Dedifferentiated amniotic fluid mesenchymal stem cell (primary cell): Measurements from ENCODE around the gene KANK4.
"Not testable (repeated sequence)": the region's sequence is repeated elsewhere in the genome, so short reads cannot be mapped to it uniquely, and the experiment has no call there.

Source experiments
- DNase-seq: peaks from one replicate; pipeline ENCODE4 v3.0.0-alpha.2; 2016; ENCODE audit errors: extremely low spot score

The KANK4 gene

DNA sequence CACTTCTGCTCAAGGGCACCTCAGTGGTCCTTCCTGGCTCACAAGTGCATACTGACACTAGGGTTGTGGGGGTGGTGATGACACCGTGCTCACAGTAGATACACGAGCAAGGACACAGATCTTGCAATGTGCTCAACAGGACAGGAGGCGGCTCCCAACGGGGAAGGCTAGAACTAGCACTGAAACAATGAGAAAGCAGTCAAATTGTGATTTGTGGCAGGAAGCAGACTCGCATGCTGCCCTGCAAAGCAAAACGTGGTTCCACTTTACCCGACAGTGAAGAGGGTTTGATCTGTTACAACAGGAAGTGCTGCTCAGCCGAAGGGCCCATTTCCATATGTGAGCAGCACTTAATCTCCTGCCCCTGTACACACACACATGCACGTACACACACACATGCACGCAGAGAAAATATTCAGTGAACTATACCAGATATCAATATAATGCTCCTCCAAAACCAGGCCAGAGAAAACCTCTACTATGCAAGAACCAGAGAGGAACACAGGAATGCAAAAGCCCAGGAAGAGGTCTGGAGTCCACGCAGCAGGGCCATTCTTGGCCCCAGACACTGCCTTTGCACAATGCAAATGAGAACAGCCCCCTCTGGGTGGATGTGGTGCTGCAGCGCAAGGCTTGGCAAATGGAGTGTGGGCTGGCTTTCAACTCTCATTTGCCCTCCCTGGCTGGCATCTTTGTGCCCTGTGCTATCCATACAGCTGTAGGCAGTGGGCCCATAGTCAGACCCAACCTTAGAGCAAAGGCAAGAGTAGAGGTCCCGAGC is 47.1 kb downstream of the KANK4 start:
- no peak for DNase-seq

DNA sequence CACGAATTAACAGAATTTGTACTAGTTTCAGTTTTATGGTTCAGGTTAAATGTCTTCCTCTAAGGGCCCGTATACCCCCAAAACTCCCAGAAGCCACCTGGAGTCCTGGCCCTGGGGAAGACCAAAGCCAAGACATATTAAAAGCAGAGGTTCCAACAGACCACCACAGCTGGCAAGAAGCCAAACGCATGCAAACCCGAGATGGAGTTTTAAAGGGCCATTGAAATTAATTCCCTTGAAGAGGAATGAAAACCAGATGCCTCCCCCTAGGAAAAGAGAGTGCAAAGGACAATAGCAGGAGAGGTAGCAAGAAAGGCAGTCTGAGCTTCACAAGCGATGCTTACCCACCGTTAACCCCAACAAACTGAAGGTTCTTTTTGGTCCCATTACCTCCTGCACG is 48.1 kb downstream of the KANK4 start:
- DNase-seq = no peak

DNA sequence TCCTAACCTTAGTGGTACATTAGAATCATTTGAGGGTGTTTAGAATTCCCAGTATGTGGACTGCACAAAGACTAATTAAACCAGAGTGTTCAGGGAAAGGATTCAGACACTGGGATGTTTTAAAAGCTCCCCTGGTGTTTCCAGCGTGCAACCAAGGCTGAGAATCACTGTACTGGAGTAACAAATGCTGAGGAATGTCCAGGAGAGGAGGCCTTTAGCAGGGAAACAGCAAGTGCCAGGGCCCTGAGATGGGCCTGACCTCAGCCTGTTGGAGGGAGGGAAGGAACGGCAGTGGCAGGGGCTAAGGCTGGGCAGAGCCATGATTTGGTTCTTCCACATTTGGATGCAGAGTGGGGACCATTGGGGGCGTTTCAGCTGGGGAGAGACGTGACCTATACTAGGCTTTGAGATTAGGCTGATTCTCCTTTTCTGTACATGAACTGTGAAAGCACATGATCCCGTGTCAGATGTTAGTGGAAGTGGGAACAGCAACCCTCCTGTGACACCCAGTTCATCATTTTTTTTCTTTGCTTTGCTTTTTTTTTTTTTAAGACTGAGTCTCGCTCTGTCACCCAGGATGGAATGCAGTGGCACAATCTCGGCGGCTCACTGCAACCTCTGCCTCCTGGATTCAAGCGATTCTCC is 49.3 kb downstream of the KANK4 start:
- no peak for DNase-seq

DNA sequence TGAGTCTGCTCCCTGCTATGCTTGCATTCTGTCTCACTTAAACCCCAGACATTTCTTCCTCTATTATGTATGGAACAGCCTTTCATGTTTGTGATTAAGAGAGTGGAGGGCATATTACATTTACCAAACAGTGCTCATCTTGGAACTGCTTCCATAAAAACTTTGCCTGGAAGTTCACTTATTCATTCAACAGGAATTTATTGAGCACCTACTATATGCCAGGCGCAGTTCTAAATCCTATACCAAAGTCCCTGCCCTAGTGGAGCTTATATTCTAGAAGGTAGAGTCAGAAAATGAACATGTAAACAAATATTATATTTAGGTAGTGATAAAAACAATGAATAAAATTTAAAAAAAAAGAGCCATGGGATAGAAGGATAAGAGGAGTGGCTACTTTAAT is 49.8 kb downstream of the KANK4 start:
- DNase-seq = no peak

DNA sequence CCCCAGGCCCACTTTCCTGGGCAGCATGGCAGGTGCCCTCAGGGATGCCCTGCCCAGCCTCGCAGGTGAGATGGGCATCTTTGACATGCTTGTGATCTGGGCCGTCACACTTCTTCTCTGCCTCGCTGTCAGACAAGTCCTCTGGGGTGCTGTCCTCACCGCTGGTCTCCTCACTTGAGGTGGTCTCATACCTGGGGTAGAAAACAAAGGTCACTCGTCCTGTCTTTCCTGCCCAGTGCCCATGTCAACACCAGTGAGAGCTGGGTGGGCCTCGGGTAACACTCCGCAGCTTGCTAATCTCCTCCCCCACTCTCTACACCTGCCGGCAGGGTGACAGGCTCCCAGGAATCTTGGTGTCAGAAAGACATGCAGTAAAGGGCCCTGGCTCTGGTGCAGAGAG is 50.9 kb downstream of the KANK4 start:
- DNase-seq = no peak

DNA sequence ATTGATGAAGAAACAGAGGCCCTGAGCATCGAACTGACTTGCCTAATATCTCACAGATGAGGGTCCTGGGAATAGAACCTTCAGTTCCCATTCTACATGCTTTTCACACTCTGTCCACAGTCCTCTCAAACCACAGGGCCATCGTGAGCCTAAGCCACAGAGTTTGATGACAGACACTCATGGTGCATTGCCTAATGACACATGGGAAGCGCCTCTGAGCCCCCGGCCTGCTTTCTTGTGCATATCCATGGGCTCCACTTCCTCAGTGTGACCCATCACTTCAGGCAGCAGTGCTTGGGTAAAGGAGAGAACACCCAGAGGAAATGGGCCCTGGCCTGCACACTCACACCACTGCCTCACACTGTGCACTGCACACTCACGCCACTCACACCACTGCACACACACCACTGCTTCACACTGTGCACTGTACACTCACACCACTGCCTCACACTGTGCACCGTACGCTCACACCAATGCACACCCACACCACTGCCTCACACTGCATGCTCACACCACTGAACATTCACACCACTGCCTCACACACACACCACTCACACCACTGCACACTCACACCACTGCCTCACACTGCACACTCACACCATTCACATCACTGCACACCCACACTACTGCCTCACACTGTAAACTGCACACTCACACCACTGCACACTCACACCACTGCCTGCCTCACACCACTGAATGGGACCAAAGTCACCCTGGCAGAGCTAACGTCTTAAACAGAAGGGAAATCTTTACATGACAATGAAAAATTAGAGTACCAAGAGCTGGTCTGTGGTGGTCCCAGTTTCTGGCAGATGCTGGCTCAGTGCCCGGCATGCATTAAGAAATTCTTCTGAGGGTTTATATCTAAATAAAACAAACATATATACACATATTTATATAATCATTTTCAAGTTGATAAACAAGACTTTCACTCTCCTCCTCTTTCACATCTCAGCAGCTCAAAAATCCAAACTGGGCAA is 53.0 kb downstream of the KANK4 start:
- no peak for DNase-seq

DNA sequence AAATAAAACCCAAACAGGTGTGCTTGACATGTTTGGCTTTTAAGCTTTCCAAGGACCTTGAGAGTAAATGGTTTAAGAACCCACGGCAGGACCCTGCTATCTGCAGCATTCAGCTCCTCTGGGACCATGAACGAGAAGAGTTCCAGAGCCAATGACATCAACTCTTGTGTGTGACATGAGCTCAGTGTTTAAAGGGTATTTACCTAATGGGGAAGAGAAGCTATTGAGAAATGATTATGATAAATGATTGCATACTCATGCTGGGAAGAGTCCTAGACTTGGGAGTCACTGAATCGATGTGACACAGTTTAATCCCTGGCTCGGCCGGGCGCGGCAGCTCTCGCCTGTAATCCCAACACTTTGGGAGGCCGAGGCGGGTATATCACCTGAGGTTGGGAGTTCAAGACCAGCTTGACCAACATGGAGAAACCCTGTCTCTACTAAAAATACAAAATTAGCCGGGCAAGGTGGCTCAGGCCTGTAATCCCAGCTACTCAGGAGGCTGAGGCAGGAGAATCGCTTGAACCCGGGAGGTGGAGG is 55.4 kb downstream of the KANK4 start:
- DNase-seq = no peak

DNA sequence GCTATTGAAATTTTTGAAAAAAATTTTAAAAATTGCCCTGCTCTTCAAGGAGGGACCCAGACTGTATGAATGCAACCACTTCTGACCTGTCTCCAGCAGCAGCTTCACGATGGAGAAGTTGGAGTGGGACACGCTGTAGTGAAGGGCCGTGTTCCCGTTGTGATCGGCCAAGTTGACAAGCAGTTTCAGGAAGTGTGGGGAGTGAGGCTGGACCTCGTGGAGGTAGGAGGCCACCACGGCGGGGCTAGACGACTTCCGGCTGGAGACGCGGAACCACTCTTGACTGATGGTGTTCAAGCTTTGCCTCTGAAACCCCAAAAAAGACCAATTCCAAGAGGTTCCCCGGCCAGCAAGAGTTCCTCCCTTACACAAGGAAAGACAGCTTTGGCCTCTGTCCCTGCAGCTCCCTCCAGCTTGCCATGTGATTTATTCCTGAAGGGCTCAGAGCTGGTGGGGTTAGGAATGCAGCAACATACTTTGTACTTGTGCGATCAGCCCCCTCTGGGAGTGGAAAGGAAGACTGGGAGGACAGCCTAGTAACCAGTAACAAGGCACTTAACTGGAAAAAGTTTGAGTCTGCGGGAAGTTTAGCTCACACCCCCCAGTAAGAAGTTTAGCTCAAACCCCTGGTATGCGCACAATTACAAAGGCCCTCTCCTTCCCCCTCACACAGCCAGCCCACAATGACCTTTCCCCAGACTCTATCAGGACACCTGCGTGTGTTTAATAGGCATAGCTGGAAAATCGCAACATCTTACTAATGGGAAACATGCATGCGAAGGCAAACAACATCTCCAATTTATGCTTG is 56.0 kb downstream of the KANK4 start:
- DNase-seq = no peak

DNA sequence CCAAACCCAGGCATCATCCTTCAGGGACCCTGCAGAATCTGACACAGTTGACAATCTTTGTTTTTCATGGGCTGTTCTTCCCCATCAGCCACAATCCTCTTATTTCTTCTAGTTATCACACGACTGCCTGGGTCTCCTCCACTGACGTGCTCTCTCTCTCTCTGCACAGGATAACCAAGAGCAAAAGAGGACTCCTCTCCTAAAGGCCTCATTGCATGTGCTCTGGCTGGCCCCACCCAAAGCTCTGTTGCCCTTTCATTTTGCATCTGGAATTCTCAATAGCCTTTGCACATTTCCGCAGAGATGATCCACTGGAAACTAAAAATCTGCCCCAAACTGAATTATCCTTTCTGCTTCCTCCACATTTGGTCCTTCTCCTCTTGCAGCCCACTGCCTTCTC is 58.5 kb downstream of the KANK4 start:
- DNase-seq = no peak

DNA sequence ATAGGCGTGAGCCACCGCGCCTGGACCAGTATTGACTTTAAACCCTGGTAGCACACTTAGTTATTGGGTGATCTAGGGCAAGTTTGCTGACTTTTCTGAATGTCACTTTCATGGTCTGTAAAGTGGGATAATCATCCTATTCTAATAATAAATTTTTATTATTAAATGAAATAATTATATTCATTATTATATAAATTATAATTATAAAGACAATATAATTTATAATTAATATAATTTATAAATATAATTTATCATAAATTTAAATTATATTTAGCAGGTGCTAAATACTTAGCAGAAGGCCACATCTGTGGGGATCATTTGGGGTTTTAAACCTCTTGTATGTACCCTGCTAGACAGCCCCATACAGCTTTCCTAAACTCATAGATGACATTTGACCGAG is 59.7 kb downstream of the KANK4 start:
- no peak for DNase-seq

DNA sequence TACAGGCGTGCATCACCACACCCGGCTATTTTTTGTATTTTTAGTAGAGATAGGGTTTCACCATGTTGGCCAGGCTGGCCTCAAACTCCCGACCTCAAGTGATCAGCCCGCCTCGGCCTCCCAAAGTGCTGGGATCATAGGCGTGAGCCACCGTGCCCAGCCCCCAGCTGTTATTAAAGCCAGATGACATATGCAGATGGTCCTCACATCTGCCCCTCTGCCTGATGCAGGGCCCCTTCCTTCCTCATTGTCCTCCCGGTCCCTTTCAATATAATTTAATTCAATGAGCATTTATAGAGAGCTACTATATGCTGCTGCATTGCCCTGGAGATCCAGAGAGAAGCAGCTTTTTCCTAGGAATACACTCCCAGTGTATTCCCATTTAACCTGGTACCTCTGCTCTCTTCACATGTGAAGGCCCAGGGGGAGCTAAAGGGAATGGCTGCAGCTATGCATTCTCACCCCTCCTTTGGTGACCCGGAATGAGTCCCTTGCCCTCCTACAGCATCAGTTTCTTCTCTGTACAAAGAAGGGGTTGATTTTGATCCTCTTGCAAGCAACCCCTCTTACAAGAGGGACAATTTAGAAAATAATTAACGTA is 69.0 kb downstream of the KANK4 start:
- DNase-seq = no peak

DNA sequence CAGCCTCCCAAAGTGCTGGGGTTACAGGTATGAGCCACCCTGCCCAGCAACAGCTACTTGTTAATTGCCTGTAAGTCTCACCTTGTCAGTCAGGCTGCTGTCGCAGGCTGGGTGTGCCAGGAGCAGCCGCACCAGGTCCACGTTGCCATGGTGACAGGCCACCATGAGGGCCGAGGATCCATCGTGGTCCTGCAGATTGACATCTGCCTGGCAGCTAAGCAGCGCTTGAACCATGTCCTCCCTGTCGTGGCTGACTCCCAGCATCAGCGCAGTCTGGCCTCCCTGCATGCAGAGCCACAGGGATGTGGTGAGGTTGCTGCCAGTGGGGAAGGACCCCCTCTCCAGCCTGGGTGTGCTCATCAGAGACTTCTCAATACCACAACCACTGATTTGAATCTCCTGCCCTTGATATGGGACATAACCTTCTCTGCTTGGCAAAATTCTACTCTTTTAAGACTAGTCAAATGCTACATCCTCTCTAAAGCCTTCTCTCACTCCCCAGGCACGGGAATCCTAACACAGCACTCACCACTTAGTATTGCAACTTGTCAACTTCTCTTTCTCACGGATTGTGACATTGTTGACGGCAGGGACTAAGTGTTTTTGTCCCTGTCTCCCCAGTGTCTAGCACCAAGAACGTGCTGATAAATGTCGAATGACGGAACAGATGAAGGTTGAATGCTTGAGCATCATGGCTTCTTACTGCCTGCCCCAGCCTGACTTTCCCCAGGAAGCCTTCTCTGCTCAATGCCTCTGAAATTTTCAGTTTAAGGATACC is 71.7 kb downstream of the KANK4 start:
- no peak for DNase-seq

DNA sequence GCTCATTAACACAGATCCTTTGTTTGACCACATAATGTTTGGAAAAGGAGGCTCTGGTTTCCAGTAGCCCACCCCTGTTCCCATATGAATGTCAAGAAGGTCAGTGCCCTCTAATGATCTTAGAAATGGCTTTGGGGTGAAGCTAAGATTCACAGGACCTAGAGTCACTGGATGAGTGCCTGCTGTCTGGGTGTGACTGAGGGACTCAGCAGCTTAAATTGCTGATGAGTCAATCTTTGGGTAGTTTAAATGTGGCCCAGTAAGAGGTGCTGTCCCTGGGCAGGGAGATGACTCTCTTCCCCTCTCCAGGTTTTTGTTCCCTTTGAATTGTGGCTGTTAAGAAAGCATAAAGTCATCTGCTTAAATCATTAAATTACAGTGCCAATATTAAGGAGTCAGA is 74.0 kb downstream of the KANK4 start:
- DNase-seq = no peak

DNA sequence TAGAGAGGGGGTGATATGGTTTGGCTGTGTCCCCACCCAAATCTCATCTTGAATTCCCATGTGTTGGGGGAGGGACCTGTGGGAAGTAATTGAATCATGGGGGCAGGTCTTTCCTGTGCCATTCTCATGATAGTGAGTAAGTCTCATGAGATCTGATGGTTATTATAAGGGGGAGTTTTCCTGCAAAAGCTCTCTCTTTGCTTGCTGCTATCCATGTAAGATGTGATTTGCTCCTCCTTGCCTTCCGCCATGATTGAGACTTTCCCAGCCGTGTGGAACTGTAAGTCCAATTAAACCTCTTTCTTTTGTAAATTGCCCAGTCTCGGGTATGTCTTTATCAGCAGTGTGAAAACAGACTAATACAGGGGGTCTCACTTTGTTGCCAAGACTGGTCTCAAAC is 74.9 kb downstream of the KANK4 start:
- DNase-seq = not testable (repeated sequence)

DNA sequence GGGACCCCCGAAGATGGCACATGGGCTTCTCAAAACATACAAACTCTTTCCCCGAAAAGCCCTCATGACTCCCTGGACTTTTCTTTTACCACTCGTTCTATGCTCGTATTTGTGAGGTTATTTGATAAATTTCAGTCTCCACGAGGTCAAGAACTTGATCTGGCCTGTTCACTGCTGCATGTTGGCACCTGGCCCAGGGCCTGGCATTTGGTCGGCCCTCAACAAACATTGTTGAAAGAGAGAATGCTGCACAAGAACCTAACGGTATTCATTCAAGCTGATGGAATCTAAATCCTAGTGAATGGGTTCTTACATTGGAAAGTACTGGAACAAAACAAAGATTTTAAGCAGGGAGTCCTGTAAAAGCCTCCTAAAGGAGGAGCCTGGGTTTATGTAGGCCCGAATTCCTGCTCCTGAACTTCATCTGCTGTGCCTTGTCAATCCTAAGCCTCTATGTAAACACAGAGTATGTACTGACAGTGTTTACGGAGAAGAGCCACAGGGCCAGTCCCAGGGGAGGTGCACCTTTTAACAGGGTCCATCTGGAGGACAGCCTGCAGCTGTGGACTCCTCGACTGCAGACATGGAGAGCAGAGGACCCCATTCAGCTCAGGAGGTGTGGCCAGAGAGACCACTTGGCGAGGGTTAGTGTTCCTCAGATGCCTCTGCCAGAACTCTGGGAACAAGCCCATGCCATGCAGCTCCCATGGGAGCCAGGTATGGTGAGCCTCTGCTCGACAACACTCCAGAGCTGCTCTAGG is 77.7 kb downstream of the KANK4 start:
- no peak for DNase-seq

DNA sequence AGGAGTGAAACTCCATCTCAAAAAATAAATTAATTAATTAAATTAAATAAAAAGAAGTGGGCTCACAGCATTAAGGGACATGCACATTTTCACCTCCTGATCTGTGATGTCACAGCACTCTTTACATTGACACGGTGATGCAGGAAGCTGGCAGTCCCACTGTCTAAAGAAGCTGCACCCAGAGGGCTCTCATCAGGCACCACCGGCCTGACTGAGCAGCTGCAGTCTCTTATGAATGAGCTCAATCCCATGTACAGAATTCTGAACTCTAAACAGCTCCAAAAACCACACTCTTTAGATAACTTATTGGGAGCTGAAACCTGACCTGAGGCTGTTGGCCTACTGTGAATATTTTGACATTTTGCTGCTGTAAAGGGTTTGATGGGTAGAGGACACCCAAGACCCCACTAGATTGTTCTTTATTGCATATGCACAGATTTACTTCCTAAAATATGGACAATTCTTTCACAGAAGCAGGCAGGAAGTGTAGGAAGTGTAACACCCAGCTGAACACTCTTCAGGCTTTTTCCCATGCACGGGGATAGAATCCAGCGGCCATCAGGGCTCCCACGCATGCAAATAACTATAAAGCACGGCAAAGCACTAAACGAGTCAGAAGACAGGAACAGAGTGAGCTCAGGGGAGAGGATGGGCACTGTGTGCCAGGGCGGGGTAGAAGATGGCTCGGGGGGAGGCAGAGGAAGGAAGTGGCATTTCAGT is 78.4 kb downstream of the KANK4 start:
- DNase-seq = no peak

DNA sequence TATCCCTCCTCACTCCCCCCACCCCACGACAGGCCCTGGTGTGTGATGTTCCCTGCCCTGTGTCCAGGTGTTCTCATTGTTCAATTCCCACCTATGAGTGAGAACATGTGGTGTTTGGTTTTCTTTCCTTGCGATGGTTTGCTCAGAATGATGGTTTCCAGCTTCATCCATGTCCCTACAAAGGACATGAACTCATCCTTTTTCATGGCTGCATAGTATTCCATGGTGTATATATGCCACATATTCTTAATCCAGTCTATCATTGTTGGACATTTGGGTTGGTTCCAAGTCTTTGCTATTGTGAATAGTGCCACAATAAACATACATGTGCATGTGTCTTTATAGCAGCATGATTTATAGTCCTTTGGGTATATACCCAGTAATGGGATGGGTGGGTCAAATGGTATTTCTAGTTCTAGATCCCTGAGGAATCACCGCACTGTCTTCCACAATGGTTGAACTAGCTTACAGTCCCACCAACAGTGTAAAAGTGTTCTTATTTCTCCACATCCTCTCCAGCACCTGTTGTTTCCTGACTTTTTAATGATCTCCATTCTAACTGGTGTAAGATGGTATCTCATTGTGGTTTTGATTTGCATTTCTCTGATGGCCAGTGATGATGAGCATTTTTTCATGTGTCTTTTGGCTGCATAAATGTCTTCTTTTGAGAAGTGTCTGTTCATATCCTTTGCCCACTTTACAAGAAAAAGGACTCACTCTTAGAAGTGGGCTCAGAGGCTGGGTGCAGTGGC is 79.4 kb downstream of the KANK4 start:
- DNase-seq = not testable (repeated sequence)

DNA sequence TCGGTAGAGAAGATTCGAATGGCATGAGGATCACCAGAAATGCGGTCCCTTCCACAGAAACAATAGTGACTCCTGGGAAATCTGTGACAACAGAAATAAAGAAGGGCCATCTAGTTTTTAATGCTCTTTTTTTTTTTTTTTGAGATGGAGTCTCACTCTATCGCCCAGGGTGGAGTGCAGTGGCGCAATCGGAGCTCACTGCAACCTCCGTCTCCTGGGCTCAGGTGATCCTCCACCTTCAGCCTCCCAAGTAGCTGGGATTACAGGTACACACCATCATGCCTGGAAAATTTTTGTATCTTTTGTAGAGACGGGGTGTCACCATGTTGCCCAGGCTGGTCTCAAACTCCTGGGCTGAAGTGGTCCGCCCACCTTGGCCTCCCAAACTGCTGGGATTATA is 80.7 kb downstream of the KANK4 start:
- no peak for DNase-seq
